Heart left ventricle (tissue), 16 donors: ENCODE results near the gene TAMM41. TPM values are rescaled to one million over a fixed set of nuclear protein-coding genes. Genes with fewer than 3 reads are reported as not detected.

Experiments used
- ATAC-seq, 4 donors: fragments of 200-7000 bp; cut with Tn5 transposase; one replicate each; pipeline ENCODE4 v1.9.1; 2020 to 2022; ENCODE audit warnings: moderate library complexity in 4 of 4, mild to moderate bottlenecking in 3 of 4, moderate number of reproducible peaks in 1 of 4
- DNase-seq, 5 donors: peaks; one replicate each; pipeline ENCODE4 v3.0.0-alpha.2; 2020
- H3K27ac ChIP-seq, 12 donors: fragments of 200-600 bp; sonication (generic) in 4 of 12; one replicate each; pipeline versions ENCODE4 v1.5.0 to v1.8.0; 2016 to 2022; ENCODE audit warnings: mild to moderate bottlenecking in 2 of 12
- H3K27me3 ChIP-seq, 9 donors: fragments of 200-600 bp; sonication (generic) in 2 of 9; one replicate each; pipeline versions ENCODE4 v1.5.1 to v1.8.0; 2016 to 2022; ENCODE audit warnings: mild to moderate bottlenecking in 3 of 9
- H3K36me3 ChIP-seq, 9 donors: fragments of 200-600 bp; sonication (generic) in 2 of 9; one replicate each; pipeline versions ENCODE4 v1.5.0 to v1.8.0; 2018 to 2022; ENCODE audit warnings: mild to moderate bottlenecking in 2 of 9
- H3K4me1 ChIP-seq, 12 donors: fragments of 200-600 bp; sonication (generic) in 4 of 12; one replicate each; pipeline versions ENCODE4 v1.5.0 to v1.8.0; 2016 to 2022; ENCODE audit warnings: mild to moderate bottlenecking in 3 of 12
- H3K4me3 ChIP-seq, 12 donors: fragments of 200-600 bp; sonication (generic) in 4 of 12; one replicate each; pipeline versions ENCODE4 v1.5.0 to v1.8.0; 2017 to 2022; ENCODE audit warnings: mild to moderate bottlenecking in 9 of 12, moderate library complexity in 4 of 12
- H3K9me3 ChIP-seq, 12 donors: fragments of 200-600 bp; sonication (generic) in 4 of 12; one replicate each; pipeline versions ENCODE4 v1.5.0 to v1.8.0; 2016 to 2022; ENCODE audit warnings: mild to moderate bottlenecking in 1 of 12
- POLR2A ChIP-seq, 2 donors: fragments of 450-650 bp; IDR thresholded peaks; one replicate each; pipeline ENCODE4 v1.6.1; 2017; ENCODE audit warnings: antibody characterized with exemption in 2 of 2, mild to moderate bottlenecking in 2 of 2, moderate library complexity in 2 of 2
- WGBS, 4 donors: extraction: QIAGEN DNeasy Blood & Tissue Kit in 2 of 4; methylation state at CpG; one replicate each; pipeline versions ENCODE4 v1.1.5 to v1.1.7; 2013 to 2018; 5-methylcytosine and 5-hydroxymethylcytosine counted together
- intact Hi-C, 10 donors: fragments of 100-400 bp; cut with DNase I; formaldehyde crosslinking; loops; one replicate each; pipeline versions ENCODE4 v1.11.1 to v1.14.2; 2022
- polyA plus RNA-seq, 2 donors: library from polyadenylated mRNA; stranded (reverse); fragments of 200-250 nt; gene quantifications; one replicate each; pipeline ENCODE4 v1.2.3, GENCODE V29; 2013
- total RNA-seq, 9 donors: library from RNA; depleted of rRNA in 2 of 9; stranded (reverse); fragments of >200 nt in 2 of 9; fragmentation: NEBNext Ultra II Directional in 3 of 9; extraction: Animal tissue kit (Norgen Biotek cat#: 25700) in 3 of 9; gene quantifications; one replicate each; pipeline versions ENCODE4 v1.1.0 to v1.2.4, GENCODE V29; 2016 to 2023
- TF ChIP-seq, protein P1 (sequence below), 12 donors: fragments of 200-600 bp; sonication (generic) in 4 of 12; IDR thresholded peaks; one replicate each; pipeline versions ENCODE4 v1.5.0 to v1.8.0; 2018 to 2022; ENCODE audit warnings: antibody characterized with exemption in 12 of 12, mild to moderate bottlenecking in 5 of 12
- donor health status: ischemic (EF 13 %, LVEDD 7.1; RV severe dilation, severe dysfunction).
- donor health status: healthy with polysubstance abuse.
- donor health status: DM: no; HTN: yes; CAD: no.
- donor health status: DM: no; HTN: no; CAD: no.
- donor health status: ischemic (EF 25% LVEDD 6.9; RV normal size, moderate dysfunction).
- donor health status: ischemic (EF 25% LVEDD 5.7; RV mildly dilated, moderate dysfunction).
- donor health status: healthy.
- donor health status: DM: yes; HTN: yes; CAD: no.
- donor health status: ischemic (EF 35%, LVEDD 5.7; RV mildly dilated, moderate dysfunction).
- donor health status: nonischemic (EF 11% LVEDD 7.7; RV severe dilation, severe dysfunction).
- donor health status: DM: yes; HTN: yes; CAD: no.
- donor health status: PGD.
- donor health status: ischemic (EF 29% LVEDD 5.4; RV normal size, mild dysfunction).
- donor health status: nonischemic (EF 23%, LVEDD 6.1; RV moderate dilation, normal function).

TAMM41 gene
- total and polyA plus RNA-seq, 11 donors: 4.5 to 12.7 (median 10.8) TPM

DNA sequence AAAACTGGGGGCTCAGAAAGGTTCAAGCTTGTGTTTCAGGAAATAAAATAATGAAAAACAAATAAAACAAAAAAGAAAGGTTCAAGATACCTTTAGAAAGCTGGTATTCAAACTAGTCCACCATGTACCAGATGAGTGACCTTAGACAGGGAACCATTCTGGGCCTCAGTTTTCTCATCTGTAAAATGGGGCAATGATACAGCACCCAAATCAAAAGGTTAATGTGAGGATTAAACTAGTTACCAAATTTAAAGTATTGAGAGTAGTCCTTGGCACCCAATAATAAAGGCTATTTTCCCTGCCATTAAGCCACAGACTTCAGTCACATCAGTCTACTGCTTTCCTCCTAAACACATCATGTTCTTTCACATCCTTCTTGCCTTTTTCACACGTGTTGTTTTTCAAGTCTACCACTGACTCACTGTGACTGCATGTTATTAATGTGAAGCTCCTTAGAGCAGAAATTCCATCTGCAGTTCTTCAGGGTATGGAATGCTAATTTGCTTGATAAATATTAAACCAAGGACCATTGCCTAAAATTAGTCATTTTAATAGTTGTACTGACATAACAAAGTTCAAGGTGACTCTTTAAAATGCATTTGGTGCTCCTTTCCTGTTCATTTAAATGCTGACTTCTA is 19.9 kb downstream of the TAMM41 start:
- H3K9me3 ChIP-seq: no peaks in the 10 kb centered on the region
- TF ChIP-seq, protein P1, sequence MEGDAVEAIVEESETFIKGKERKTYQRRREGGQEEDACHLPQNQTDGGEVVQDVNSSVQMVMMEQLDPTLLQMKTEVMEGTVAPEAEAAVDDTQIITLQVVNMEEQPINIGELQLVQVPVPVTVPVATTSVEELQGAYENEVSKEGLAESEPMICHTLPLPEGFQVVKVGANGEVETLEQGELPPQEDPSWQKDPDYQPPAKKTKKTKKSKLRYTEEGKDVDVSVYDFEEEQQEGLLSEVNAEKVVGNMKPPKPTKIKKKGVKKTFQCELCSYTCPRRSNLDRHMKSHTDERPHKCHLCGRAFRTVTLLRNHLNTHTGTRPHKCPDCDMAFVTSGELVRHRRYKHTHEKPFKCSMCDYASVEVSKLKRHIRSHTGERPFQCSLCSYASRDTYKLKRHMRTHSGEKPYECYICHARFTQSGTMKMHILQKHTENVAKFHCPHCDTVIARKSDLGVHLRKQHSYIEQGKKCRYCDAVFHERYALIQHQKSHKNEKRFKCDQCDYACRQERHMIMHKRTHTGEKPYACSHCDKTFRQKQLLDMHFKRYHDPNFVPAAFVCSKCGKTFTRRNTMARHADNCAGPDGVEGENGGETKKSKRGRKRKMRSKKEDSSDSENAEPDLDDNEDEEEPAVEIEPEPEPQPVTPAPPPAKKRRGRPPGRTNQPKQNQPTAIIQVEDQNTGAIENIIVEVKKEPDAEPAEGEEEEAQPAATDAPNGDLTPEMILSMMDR (IDR thresholded peaks at IDR 0.05): no peak
- TF ChIP-seq POLR2A (IDR thresholded peaks at IDR 0.05): no peak
- WGBS, 4 donors: 86 to 100% (median 98%) methylated on average over 1 of the region's 1 CpG
- no peaks in the 10 kb centered on the region for H3K4me1 ChIP-seq
- ATAC-seq (no peak), DNase-seq (no peak)
- H3K27me3 ChIP-seq: no peaks in the 10 kb centered on the region
- no peak overlapping the region for H3K4me3 ChIP-seq
- H3K27ac ChIP-seq: no peak overlapping the region
- intact Hi-C loops: no loop called here
- H3K36me3 ChIP-seq: peaks cover 0 to 99% (median 94%) of the 10 kb centered on the region in 9 donors

DNA sequence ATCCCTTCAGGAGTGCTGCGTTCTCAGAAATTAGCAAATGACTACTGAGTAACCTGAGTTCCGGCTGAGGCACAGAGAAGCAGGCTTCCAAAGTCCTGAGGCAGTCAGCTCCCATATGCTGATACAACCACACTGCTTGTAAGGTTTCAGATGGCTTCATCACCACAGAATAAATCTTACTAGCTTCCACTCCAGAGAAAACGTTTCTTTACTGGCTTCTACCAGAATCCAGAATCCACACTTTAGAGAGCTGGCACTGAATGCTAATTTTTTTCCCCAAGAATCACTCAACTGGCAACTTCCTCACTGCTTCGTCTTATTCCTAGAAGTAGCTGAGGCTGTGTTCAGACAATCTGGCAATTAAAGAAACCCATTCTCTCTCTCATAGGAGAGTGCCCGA is 21.4 kb downstream of the TAMM41 start:
- no peak overlapping the region for H3K4me3 ChIP-seq
- peaks cover 0 to 99% (median 94%) of the 10 kb centered on the region in 9 donors for H3K36me3 ChIP-seq
- H3K4me1 ChIP-seq: peaks cover 0 to 6% (median 0%) of the 10 kb centered on the region in 12 donors
- H3K27ac ChIP-seq: no peak overlapping the region
- intact Hi-C loops: no loop called here
- DNase-seq: no peak
- no peak for TF ChIP-seq POLR2A (IDR thresholded peaks at IDR 0.05)
- TF ChIP-seq, protein P1 (IDR thresholded peaks at IDR 0.05): no peak
- ATAC-seq: no peak
- H3K27me3 ChIP-seq: no peaks in the 10 kb centered on the region
- WGBS, 4 donors: 90 to 94% (median 92%) methylated on average over 5 of the region's 5 CpGs
- no peaks in the 10 kb centered on the region for H3K9me3 ChIP-seq

DNA sequence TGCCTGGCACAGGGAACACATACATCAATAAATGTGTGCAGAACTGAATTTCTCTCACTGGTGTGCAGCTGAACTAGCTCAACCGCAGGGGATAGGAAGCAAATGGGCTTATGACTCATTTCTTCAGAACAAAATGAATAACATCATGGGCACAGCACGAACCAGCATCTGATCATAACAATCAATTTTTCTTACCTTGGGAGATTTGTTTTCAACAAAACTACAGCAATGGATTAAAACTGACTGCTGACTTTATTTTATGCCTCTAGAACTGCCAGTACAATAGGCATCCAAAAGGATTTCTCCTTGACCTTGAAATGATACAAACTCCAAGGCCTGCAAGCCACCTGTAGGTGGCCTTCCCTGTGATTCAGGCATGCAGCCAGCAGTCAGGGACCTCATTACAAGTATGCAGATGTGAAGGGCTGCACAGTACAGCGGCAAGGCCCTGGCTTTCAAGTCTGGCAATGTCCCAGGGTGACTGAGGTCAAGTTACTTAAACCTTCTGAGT is 26.1 kb downstream of the TAMM41 start:
- ATAC-seq: peak in 1 of 4 donors; percentile 64
- H3K36me3 ChIP-seq: peaks cover 0 to 96% (median 79%) of the 10 kb centered on the region in 9 donors

DNA sequence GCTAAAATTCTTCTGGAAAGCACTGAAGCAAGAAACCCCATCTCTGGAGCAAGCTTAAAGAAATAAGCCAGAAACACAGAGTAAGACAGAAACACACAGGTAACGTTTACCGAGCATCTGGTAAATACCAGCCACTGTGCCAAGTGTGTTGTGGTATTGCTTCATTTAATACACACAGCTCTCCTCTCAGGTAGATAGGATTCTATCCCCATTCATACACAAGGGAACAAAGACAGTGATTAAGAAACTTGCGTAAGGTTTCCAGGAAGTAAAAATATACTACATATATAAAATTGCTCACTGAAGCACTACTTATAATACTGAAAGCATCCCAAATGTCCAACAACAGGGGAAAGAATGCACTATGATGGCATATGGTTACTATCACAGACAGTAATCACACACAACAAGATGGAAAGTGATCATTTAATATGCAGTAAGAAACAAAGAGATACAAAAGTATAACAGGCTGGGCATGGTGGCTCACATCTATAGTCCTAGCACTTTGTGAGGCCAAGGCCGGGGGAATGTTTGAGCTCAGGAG is 27.5 kb downstream of the TAMM41 start:
- DNase-seq (no peak), ATAC-seq (no peak)
- intact Hi-C loops: no loop called here
- TF ChIP-seq POLR2A (IDR thresholded peaks at IDR 0.05): no peak
- TF ChIP-seq, protein P1 (IDR thresholded peaks at IDR 0.05): no peak
- Histone ChIP-seq H3K9me3 (no peaks in the 10 kb centered on the region), H3K36me3 (peaks cover 0 to 96% (median 78%) of the 10 kb centered on the region in 9 donors), H3K27ac (no peak overlapping the region), H3K4me1 (peaks cover 0 to 6% (median 0%) of the 10 kb centered on the region in 12 donors), H3K4me3 (no peak overlapping the region), H3K27me3 (no peaks in the 10 kb centered on the region)
- WGBS, 4 donors: 91 to 99% (median 95%) methylated on average over 4 of the region's 4 CpGs

More for the DNA sequence above, 26.1 kb downstream of the TAMM41 start:
- DNase-seq: no peak
- Histone ChIP-seq H3K27me3 (no peaks in the 10 kb centered on the region), H3K27ac (no peak overlapping the region), H3K4me1 (peaks cover 0 to 6% (median 0%) of the 10 kb centered on the region in 12 donors), H3K9me3 (no peaks in the 10 kb centered on the region), H3K4me3 (no peak overlapping the region)
- WGBS, 4 donors: 62 to 81% (median 72%) methylated on average over 3 of the region's 3 CpGs
- intact Hi-C loops: no loop called here
- TF ChIP-seq, protein P1 (IDR thresholded peaks at IDR 0.05): no peak
- TF ChIP-seq POLR2A (IDR thresholded peaks at IDR 0.05): no peak
